HG03469 (cell line): ENCODE results near the gene NDUFC2.
A peak's percentile ranks its signal among the peaks of the same experiment; 100 is the strongest.
"Not testable (repeated sequence)": the region's sequence is repeated elsewhere in the genome, so short reads cannot be mapped to it uniquely, and the experiment has no call there.

Experiments
- ATAC-seq: cut with Tn5 transposase; IDR thresholded peaks from one replicate; pipeline ENCODE4 v1.9.1; 2021; ENCODE audit warnings: mild to moderate bottlenecking, moderate library complexity, moderate number of reproducible peaks; ENCODE audit not compliant: unreplicated experiment

Gene NDUFC2

DNA sequence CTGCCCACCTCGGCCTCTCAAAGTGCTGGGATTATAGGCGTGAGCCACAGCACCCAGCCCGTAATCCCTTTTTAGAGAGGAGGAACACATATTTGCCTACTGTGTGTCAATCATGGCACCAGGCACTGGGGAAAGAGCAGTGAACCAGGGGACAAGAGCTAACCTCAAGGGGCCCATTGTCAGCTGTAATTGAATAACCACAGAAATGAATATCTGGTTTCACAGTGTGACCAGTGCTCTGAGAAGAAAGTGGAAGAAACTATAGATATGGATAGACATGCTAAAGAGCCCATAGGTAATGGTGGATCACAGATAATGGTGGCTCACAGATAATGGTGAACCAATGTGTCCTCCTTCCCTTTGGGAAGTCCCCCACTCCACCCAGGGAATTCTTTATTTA, 48.0 kb downstream of the NDUFC2 start:
- peak; percentile 90 for ATAC-seq

- ATAC-seq, result no peak
These were observed 49.0 kb downstream of the NDUFC2 start for GRCh38 chr11:78030429-78031325.

GRCh38 chr11:78028423-78028822, 51.2 kb downstream of the NDUFC2 start:
- not testable (repeated sequence) for ATAC-seq

GRCh38 chr11:78027759-78028158, 51.9 kb downstream of the NDUFC2 start:
- no peak for ATAC-seq

DNA sequence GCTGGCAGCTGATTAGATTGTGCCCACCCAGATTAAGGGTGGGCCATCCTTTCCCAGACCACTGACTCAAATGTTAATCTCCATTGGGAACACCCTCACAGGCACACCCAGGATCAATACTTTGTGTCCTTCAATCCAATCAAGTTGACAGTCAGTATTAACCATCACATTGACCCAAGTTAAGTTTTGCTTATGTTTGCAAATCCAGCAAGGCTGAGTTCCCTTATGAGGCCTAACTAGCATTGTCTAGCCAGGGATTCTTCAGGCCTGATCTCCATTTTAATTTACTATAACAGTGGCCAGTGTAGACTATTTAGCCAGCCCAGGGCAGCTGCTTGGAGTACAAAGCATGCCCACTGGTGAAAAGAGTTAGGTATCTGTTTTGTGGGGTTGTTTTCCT, 54.3 kb downstream of the NDUFC2 start:
- no peak for ATAC-seq

DNA sequence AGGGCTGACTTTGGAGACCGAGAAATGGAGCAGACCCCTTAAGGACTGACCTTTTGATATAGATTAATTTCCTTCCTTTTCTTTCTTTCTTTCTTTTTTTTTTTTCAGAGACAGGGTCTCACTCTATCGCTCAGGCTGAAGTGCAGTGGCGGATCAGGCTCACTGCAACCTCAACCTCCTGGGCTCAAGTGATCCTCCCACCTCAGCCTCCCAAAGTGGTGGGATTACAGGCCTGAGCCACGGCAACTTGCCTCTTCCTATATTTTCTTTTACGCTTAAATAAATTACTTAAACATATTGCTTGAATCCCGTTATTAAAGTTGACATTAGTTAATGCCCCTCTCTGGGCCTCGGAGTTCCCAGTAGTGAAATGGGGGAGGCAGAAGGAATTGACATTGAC, 56.2 kb downstream of the NDUFC2 start:
- no peak for ATAC-seq

DNA sequence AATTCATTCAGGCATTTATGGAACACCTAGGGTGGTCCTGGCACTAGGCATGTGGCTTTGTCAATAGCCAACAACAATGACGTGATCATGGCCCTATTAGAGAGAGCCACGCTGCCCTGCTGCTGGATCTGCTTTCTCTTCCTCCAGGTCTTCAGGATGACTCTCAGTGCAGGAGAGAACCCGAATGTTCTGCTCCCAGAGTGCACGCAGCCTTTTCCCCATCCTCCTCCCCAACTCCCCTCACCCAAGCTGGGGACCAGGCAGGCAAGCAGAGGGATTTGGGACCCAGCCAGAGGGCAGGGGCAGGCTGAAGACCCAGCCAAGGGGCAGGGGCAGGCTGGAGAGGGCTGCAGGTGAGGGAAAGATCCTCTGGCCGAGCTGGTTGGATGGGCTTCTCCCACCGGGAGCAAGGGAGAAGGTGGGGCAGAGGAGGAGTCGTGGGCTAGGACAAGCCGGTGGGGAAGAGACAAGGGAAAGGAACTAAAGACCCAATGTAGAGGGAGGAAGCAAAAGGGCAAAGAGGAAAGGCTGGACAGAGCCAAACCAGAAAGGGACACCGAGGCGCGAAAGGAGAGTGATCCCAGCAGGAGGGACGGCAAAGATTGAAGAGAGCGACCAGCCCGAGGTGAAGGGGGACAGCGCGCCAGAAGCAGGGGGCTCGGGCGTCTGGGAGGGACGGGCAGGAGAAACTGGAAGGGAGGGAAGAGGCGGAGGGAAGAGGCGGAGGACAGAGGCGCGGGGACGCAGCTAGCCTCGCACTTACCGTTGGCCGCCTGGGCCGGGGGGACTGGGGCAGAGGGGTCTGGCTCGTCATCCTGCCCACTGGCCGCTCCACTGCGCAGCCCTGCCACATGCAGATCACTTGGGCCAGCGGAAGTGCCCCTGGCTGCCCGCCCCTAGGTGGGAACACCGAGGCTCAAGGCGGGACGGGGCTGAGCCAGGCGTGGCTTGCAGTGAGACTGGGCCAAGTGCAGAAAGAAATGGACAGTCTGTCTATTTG, 57.0 kb downstream of the NDUFC2 start, which contains the start of gene KCTD14:
Gene KCTD14 (minus strand): TSS at position 880 of the 1,000 bp plus-strand sequence. CDS start 27 bp downstream, at position 853.
- ATAC-seq, result no peak

DNA sequence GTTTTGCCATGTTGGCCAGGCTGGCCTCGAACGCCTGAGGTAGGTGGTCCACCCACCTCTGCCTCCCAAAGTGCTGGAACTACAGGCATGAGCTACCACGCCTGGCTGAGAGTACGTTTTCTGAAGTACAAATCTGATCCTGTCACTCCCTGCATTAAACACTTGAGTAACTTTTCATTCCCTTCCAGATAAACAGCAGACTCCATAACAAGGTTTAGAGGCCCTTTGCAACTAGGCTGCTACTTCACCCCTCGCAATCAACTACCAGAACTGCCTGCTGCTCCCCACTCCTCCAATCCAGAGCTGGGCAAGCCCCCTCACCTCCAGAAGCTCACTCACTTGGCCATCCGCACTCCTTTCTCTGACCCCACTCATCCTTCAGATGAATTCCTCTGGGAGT, 58.1 kb downstream of the NDUFC2 start:
- no peak for ATAC-seq

DNA sequence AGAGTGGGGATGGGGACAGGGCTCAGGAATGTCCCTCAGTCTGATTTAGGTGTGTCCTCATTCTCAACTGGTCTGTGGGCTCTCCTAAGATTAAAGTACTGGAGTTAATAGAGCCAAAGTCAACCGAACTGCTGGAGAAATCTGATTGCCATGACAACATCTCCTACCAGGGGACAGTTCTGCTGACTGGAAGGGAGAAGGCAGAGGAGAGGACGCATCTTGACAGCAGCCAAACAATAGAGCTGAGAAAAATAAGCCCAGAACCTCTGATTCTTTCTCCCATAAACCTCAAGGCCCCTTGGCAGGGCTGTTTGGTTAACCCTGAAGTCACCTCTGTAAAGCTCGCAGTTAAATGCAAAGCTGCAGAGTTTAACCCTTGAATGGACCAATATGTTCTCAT, 59.4 kb downstream of the NDUFC2 start:
- ATAC-seq, result no peak

DNA sequence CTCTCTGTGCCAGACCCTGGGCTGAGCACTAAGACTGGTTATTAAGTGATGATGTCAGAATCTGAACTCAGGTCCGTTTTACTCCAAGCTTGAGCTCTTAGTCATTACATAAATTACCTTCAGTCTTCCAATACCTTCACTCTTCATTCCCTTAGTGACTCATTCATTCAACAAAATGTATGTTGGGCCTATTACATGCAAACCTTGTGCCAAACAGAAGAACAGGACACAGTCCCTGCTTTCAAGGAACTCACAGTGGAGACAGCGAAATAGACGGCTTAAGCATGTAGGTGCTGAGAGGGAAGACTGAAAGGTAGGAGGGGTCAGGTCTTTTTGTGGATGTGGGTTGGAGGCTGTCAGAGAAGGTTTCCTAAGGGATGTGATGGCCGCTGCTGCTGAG, 59.9 kb downstream of the NDUFC2 start:
- no peak for ATAC-seq
